ENCODE data around the gene CDC42BPA.
A peak's percentile ranks its signal among the peaks of the same experiment; 100 is the strongest.
"Not testable (repeated sequence)": the region's sequence is repeated elsewhere in the genome, so short reads cannot be mapped to it uniquely, and the experiment has no call there.

The CDC42BPA gene

DNA sequence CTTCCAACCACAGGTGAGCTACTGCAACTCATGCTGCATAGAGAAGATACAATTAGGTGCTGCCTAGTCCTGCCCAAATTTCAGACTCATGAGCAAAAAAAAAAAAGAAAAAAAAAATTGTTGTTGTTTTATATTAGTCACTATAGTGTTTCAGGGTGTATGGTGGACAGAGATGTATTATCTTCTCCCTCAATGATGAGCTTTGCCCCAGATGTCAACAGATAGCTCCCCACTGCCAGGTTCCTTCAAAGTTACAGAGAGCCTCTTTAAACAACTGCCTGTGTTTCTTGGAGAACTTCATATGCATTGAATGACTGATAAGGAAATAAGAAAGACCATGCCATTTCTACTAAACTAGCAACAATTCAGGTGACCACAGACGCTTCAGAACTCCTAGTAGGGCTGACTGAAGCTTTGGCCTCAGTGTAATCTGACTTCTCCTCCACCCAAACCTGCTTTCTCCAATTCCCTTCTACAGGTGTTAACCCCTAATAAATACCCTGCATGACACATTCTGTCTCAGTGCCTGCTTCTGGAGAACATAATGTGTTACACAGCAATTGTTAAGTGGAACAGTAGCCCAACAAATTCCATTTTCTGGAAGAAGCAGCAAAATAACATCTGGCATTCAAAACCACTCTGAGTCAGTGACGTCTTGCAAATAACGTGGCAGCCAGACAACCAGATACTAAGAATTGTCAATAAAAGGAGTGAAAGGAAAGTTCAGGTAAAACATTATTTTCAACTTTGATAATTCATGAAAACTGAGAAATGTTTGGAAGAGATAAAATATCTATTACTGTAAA is 147.7 kb downstream of the CDC42BPA start:
- Mint-ChIP-seq H3K36me3 (no peaks in the 10 kb centered on the region), H3K27me3 (peaks cover 16% of the 10 kb centered on the region), H3K27ac (no peak overlapping the region), H3K4me3 (no peak overlapping the region), H3K4me1 (peaks cover 13% of the 10 kb centered on the region), H3K9me3 (no peaks in the 10 kb centered on the region)
- peak; percentile 35 for ATAC-seq

DNA sequence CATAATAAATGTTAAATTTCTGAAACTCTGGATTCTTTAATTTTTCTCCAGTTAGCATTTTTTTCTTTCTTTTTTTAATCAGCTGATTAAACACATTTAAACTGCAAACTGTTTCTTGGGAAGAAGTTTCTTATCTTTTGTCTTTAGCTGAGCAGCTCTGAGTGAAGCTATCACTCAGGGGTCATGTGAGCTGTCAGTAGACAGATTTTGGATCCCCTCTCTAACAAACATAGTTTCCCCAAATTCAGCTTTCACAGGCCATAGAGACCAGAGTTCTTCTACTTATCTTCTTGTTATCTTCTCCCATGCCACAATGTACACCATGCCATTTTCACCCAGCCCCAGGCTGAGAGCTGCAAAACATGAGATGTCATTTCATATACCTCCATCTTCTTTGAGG is 148.9 kb downstream of the CDC42BPA start:
- H3K4me1 Mint-ChIP-seq, result peaks cover 13% of the 10 kb centered on the region
- no peaks in the 10 kb centered on the region for H3K9me3 Mint-ChIP-seq
- no peak overlapping the region for H3K4me3 Mint-ChIP-seq
- no peak overlapping the region for H3K27ac Mint-ChIP-seq
- no peaks in the 10 kb centered on the region for H3K36me3 Mint-ChIP-seq
- H3K27me3 Mint-ChIP-seq, result peaks cover 24% of the 10 kb centered on the region
- ATAC-seq, result no peak

DNA sequence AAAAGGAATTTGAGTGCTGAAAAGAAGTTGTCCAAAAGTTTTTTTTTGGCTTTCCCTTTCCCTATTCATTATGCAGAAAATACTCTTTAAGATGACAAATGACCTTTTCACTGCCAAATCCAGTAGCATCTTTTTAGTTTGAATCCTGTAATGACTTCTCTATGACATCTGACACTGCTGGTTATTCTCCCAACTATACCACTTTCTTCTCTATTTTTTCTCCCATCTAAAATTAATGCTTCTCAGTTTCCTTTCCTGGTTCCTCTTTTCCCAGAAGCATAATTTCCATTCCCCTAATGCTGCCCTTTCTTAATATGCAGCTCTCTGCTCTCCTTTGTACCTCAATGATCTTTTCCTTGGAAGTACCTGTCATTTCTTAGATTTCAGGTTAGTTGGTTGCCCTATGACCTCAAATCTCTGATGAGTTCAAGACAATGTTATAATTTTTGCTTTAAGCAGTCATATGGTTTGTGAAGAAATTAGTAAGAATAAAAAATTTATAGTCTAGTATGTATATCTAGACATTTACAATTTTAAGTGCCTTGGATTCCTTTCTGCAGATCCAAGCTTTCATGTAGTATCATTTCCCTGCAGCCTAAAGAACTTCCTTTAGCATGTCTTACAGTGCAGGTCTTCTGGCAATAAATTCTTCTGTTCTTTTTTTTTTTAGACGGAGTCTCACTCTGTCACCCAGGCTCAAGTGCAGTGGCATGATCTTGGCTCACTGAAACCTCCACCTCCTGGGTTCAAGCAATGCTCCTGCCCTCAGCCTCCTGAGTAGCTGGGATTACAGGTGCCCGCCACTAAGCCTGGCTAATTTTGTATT is 150.8 kb downstream of the CDC42BPA start:
- Mint-ChIP-seq H3K36me3 (no peaks in the 10 kb centered on the region), H3K27me3 (peaks cover 32% of the 10 kb centered on the region), H3K27ac (no peak overlapping the region), H3K9me3 (no peaks in the 10 kb centered on the region), H3K4me3 (peak overlapping the region; percentile 6), H3K4me1 (peaks cover 13% of the 10 kb centered on the region)
- ATAC-seq, result peak; percentile 69

DNA sequence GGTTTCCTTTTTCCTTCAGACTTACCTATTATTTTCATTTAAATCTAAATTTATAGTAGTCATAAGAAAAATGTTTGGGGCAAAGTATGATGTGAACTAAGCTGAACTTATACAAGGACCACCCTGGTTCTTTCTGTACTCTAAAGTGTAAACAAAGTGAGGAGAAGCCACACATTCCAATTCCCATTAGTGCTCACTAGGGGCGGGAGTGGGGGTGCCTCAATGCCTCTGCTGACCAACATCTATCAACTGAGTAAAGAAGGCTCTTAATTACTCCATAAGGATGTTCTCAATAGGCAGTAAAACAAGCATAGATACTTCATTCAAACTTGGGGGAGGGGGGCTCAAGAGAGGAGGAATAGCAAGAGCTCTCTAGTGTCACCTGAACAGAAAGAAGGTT is 151.7 kb downstream of the CDC42BPA start:
- Mint-ChIP-seq H3K36me3 (no peaks in the 10 kb centered on the region), H3K27ac (no peak overlapping the region)

DNA sequence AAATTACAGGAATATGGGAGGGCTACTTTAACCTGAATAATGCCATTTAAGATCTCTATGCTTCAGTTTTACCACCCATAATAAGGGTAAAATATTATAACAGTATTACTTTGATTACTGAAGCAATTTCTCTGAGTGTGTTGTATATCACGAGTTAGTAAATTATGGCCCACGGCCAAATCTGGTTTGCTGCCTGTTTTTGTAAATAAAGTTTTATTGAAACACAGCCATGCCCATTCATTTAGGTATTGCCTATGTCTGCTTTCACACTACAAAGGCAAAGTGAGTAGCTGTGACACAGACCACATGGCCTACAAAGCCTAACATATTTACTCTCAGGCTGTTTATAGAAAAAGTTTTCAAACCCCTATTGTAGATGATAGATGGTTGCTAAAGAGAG is 156.8 kb downstream of the CDC42BPA start:
- H3K27me3 Mint-ChIP-seq, result peaks cover 16% of the 10 kb centered on the region
- H3K4me3 Mint-ChIP-seq, result no peak overlapping the region
- no peak for ATAC-seq
- H3K36me3 Mint-ChIP-seq, result no peaks in the 10 kb centered on the region
- H3K4me1 Mint-ChIP-seq, result no peaks in the 10 kb centered on the region
- no peak overlapping the region for H3K27ac Mint-ChIP-seq
- no peaks in the 10 kb centered on the region for H3K9me3 Mint-ChIP-seq

More for the DNA sequence above, 151.7 kb downstream of the CDC42BPA start:
- Mint-ChIP-seq H3K4me3 (no peak overlapping the region), H3K4me1 (peaks cover 13% of the 10 kb centered on the region), H3K9me3 (no peaks in the 10 kb centered on the region), H3K27me3 (peaks cover 24% of the 10 kb centered on the region)
- no peak for ATAC-seq

DNA sequence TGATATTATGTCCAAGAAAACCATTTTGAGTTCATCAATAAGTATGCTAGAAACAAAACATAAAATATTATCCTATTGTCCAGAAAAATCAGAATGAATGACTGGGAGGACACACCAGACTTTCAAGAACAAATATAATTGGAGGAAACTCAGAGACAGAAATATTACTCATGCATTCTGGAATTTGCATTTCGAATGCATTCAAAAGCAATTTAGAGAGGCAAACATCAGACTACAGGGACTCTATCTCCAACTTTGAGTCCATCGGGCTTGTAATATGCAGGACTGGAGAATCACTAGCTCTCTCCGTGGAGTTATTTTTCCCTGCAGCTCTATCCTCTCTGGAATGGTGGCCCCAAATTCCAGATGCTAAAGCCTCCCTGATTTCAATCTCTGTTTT is 161.8 kb downstream of the CDC42BPA start:
- no peak overlapping the region for H3K4me3 Mint-ChIP-seq
- no peak for ATAC-seq
- no peaks in the 10 kb centered on the region for H3K4me1 Mint-ChIP-seq
- H3K36me3 Mint-ChIP-seq, result no peaks in the 10 kb centered on the region
- H3K27me3 Mint-ChIP-seq, result no peaks in the 10 kb centered on the region
- H3K9me3 Mint-ChIP-seq, result no peaks in the 10 kb centered on the region
- H3K27ac Mint-ChIP-seq, result no peak overlapping the region

DNA sequence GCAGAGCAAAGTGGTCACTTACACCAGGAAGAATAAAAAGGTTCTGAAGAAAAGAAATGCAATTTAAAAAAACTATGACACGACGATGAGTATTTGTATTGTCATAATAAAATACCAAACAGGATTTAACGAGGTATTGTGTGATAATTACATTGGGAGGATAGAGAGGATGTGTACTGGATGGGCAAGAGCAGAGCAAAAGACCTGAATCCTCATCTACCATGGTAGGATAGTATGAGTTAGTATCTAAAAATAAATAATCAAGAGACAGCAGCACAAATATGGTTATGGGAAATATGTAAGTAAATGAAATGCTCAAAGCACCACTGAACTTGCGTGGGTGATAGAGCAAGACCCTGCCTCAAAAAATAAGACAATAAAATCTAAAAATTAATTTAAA is 162.6 kb downstream of the CDC42BPA start:
- H3K36me3 Mint-ChIP-seq, result no peaks in the 10 kb centered on the region
- no peak for ATAC-seq
- H3K27ac Mint-ChIP-seq, result no peak overlapping the region
- no peaks in the 10 kb centered on the region for H3K9me3 Mint-ChIP-seq
- no peak overlapping the region for H3K4me3 Mint-ChIP-seq
- H3K4me1 Mint-ChIP-seq, result no peaks in the 10 kb centered on the region
- no peaks in the 10 kb centered on the region for H3K27me3 Mint-ChIP-seq

DNA sequence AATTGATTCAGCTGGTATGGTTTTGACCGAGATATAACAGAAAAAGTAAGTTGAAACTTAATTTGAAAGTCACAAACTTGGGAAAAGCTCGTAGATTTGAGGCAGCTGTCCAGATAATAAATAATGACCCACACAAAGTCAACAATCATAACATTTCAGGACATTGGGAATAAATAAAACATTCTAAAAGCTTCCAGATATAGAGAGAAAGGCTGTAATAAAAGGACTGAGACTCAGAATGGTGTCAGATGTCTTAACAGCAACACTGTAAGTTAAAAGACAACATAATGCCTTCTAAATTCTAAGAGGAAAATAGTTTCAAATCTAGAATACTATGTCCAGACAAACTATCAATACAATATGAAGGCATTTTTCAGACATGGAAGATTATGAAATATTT is 163.3 kb downstream of the CDC42BPA start:
- H3K4me1 Mint-ChIP-seq, result no peaks in the 10 kb centered on the region
- no peak overlapping the region for H3K27ac Mint-ChIP-seq
- H3K36me3 Mint-ChIP-seq, result no peaks in the 10 kb centered on the region
- no peak overlapping the region for H3K4me3 Mint-ChIP-seq
- H3K27me3 Mint-ChIP-seq, result peaks cover 5% of the 10 kb centered on the region
- ATAC-seq, result no peak
- H3K9me3 Mint-ChIP-seq, result no peaks in the 10 kb centered on the region

DNA sequence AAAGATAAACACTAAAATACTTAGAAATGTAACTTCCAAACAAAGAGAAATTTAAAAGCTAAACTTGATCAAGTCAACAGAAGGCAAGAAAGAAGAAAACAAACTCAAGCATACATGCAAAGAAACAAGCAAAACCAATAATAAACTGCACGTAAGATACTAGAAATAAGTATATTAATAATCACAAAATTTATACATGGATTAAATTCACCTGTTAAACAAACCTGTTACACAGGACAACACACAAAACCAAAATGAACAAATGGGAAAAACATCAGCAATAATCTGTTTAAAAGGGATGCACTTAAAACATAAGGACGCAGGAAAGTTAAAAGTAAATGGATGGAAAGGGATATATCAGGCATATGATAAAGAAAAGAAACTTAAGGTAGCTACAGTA is 165.8 kb downstream of the CDC42BPA start:
- ATAC-seq, result no peak

DNA sequence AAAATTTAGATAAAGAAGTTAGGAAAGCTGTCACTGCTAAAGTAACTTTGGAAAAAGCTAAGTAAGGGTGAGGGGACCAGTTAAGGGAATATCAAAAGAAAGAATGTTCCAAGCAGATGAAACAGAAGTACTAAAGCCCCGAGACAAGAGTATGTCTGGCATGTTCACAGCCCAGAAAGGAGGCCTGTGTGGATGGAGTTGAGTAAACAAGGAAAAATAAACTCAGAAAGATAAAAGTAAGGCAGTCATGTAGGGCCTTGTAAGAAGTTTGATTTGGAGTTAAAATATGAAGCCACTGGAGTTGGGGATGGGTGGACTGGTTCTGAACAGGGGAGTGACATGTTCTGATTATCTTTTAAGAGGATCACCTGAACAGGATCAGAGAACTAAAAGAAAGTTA is 177.9 kb downstream of the CDC42BPA start:
- no peaks in the 10 kb centered on the region for H3K9me3 Mint-ChIP-seq
- H3K4me3 Mint-ChIP-seq, result no peak overlapping the region
- H3K36me3 Mint-ChIP-seq, result no peaks in the 10 kb centered on the region
- H3K27ac Mint-ChIP-seq, result no peak overlapping the region
- no peaks in the 10 kb centered on the region for H3K4me1 Mint-ChIP-seq
- ATAC-seq, result no peak
- peaks cover 13% of the 10 kb centered on the region for H3K27me3 Mint-ChIP-seq

More for the DNA sequence above, 165.8 kb downstream of the CDC42BPA start:
- Mint-ChIP-seq H3K27me3 (peaks cover 15% of the 10 kb centered on the region), H3K9me3 (no peaks in the 10 kb centered on the region), H3K4me1 (no peaks in the 10 kb centered on the region), H3K4me3 (no peak overlapping the region), H3K27ac (no peak overlapping the region), H3K36me3 (no peaks in the 10 kb centered on the region)

DNA sequence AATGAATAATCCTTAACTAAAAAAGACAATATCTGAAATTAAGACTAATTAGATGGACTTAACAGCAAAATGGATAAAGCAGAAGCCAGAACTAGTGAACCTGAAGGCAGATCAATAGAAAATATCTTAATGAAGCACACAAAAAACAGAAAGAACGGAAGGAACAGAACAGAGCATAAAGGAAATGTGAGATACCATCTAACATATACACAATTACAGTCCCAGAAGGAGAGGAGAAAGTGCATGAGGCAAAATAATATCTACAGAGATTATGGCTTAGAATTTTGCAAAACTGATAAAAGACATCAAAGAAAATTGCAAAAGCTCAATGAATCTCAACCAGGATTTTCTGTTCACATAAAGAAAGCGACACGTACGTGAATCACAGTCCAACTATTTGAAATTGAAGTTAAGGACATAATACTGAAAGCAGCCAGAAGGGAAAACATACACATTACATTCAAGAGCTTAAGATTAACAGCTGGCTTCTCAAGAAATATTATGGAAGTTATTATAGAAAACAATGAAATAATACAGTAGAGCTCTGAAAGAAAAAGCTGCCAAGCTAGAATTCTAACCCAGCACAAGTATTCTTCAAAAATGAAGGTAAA is 182.0 kb downstream of the CDC42BPA start:
- H3K9me3 Mint-ChIP-seq, result no peaks in the 10 kb centered on the region
- no peaks in the 10 kb centered on the region for H3K4me1 Mint-ChIP-seq
- H3K27ac Mint-ChIP-seq, result no peak overlapping the region
- H3K27me3 Mint-ChIP-seq, result peaks cover 32% of the 10 kb centered on the region
- H3K36me3 Mint-ChIP-seq, result no peaks in the 10 kb centered on the region
- ATAC-seq, result no peak
- H3K4me3 Mint-ChIP-seq, result no peak overlapping the region

DNA sequence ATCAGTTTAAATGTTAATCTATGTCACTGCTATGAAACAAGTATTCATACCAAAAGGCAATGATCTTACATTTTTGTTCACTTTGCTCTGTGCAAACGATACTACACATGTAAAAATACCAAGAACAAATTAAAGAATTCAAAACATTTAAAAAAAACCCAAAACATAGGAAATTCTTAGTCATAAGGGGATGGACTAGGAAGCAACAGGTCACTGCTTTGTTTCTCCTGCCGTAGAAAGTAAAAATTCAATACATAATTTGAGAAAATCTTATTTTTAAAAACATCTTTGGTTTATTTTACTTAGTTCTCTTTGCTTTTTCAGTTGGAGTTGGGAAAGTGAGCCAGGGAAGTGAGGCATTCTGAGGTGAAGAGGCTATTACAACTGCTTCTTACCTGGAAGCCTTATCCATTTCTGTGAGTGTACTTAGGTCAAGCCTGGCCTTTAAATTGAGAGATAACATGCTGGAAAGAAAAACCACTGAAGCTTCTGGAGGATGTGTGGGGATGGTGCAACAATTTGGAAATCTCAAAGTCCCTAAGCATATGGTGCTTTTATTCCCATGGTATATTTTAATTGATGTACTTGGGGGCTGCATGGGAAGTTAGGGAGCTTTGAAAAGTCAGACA is 183.5 kb downstream of the CDC42BPA start:
- ATAC-seq, result no peak
- Mint-ChIP-seq H3K4me3 (no peak overlapping the region), H3K9me3 (no peaks in the 10 kb centered on the region), H3K36me3 (no peaks in the 10 kb centered on the region), H3K27ac (no peak overlapping the region), H3K27me3 (peaks cover 40% of the 10 kb centered on the region), H3K4me1 (no peaks in the 10 kb centered on the region)

DNA sequence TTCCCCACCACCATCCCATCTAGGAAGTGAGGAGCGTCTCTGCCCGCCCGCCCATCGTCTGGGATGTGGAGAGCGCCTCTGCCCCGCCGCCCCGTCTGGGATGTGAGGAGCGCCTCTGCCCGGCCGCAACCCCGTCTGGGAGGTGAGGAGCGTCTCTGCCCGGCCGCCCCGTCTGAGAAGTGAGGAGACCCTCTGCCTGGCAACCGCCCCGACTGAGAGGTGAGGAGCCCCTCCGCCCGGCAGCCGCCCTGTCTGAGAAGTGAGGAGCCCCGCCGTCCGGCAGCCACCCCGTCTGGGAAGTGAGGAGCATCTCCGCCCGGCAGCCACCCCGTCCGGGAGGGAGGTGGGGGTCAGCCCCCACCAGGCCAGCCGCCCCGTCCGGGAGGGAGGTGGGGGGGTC is 185.6 kb downstream of the CDC42BPA start:
- not testable (repeated sequence) for H3K27ac Mint-ChIP-seq, ATAC-seq, H3K4me1 Mint-ChIP-seq, H3K4me3 Mint-ChIP-seq, H3K9me3 Mint-ChIP-seq, H3K36me3 Mint-ChIP-seq
- peaks cover 40% of the 10 kb centered on the region for H3K27me3 Mint-ChIP-seq

DNA sequence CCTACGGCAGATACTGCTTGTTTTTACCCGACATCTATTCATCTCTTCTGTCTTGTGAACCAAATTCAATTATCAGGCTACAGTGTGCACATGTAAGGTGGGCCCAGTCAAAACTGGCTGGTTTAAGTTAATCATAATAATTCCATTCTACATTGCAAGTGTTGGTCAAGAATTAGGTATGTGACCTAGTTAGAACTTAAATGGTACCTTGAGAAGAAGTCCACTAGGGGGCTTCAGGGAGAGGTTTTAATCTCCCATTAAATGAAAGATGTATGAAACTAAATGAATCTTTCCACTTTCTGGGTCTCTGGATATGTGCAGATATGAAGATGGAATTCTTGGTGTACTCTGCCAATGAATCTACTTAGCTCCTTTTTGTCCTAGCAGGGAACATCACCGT is 187.1 kb downstream of the CDC42BPA start:
- H3K36me3 Mint-ChIP-seq, result no peaks in the 10 kb centered on the region
- no peak for ATAC-seq
- H3K27ac Mint-ChIP-seq, result no peak overlapping the region
- peaks cover 34% of the 10 kb centered on the region for H3K27me3 Mint-ChIP-seq
- H3K4me3 Mint-ChIP-seq, result no peak overlapping the region
- H3K9me3 Mint-ChIP-seq, result no peaks in the 10 kb centered on the region
- no peaks in the 10 kb centered on the region for H3K4me1 Mint-ChIP-seq

DNA sequence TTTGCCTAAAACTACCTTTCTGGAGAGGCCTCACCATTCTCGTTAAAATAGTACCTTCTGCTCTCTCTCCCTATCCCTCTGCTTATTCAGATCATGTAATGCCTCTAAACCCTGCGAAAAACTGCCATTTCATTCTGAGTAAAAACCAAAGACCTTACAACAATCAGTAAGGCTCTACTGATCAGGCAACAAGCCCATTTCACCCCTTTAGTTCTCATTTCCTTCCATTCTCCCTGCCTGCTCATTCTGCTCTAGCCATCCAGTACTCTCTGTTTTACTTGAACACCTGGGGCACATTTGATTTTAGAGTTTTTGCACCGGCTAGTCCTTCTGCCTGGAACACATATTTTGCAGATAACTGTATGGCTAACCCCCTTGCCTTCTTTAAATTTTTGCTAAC is 190.4 kb downstream of the CDC42BPA start:
- Mint-ChIP-seq H3K4me3 (no peak overlapping the region), H3K4me1 (no peaks in the 10 kb centered on the region), H3K27me3 (peaks cover 9% of the 10 kb centered on the region), H3K36me3 (no peaks in the 10 kb centered on the region), H3K27ac (no peak overlapping the region), H3K9me3 (no peaks in the 10 kb centered on the region)
- peak; percentile 65 for ATAC-seq

All from stimulated activated memory B cell treated with anti-CD40 and anti-IgM and Interleukin-4, amounts not matched to agents 10 μg/mL and 1 μg/mL and 100 μg/mL, for 72 hours (primary cell).